NT2/D1 (cell line): ENCODE results near the gene PTPRO.
"Not testable (repeated sequence)": the region's sequence is repeated elsewhere in the genome, so short reads cannot be mapped to it uniquely, and the experiment has no call there.

Source experiments
- DNase-seq: peaks from one replicate; pipeline ENCODE4 v3.0.0-alpha.2; 2011; ENCODE audit warnings: low read depth, low spot score
- H3K27me3 ChIP-seq: 2 replicates; pipeline ENCODE4 v1.6.0; 2011; ENCODE audit warnings: mild to moderate bottlenecking; ENCODE audit not compliant: insufficient read length, insufficient read depth
- H3K36me3 ChIP-seq: 2 replicates; pipeline ENCODE4 v1.6.1; 2011; ENCODE audit warnings: mild to moderate bottlenecking, low read length, mixed read lengths; ENCODE audit not compliant: insufficient read depth, insufficient read length
- H3K4me1 ChIP-seq: 2 replicates; pipeline ENCODE4 v1.5.1; 2011; ENCODE audit not compliant: insufficient read depth, insufficient read length
- H3K4me3 ChIP-seq: 2 replicates; pipeline ENCODE4 v1.5.1; 2011; ENCODE audit warnings: low read depth; ENCODE audit not compliant: insufficient read length
- H3K9ac ChIP-seq: 2 replicates; pipeline ENCODE4 v1.6.0; 2011; ENCODE audit warnings: low read depth; ENCODE audit not compliant: insufficient read length
- H3K9me3 ChIP-seq: 2 replicates; pipeline ENCODE4 v1.5.1; 2011; ENCODE audit warnings: mild to moderate bottlenecking, low read length; ENCODE audit not compliant: insufficient read depth
- SUZ12 ChIP-seq: IDR thresholded peaks from 2 replicates; pipeline ENCODE4 v1.6.1; 2011; ENCODE audit not compliant: insufficient read length, insufficient read depth; ENCODE audit errors: extremely low read depth
- YY1 ChIP-seq: IDR thresholded peaks from 2 replicates; pipeline ENCODE4 v1.6.1; 2011; ENCODE audit not compliant: insufficient read length, insufficient read depth
- ZNF274 ChIP-seq: IDR thresholded peaks from 2 replicates; pipeline ENCODE4 v1.6.1; 2011; ENCODE audit warnings: mild to moderate bottlenecking, low read depth, low read length

PTPRO gene

GRCh38 chr12:15601210-15601800, 279.0 kb downstream of the PTPRO start:
- Histone ChIP-seq H3K36me3 (no peaks in the 10 kb centered on the region), H3K9me3 (no peaks in the 10 kb centered on the region), H3K4me3 (no peak overlapping the region), H3K9ac (no peak overlapping the region), H3K4me1 (no peaks in the 10 kb centered on the region), H3K27me3 (no peaks in the 10 kb centered on the region)
- no peak for DNase-seq
- no peak for TF ChIP-seq SUZ12
- no peak for TF ChIP-seq ZNF274
- TF ChIP-seq YY1: no peak

GRCh38 chr12:15602051-15602672, 279.9 kb downstream of the PTPRO start:
- Histone ChIP-seq H3K27me3 (no peaks in the 10 kb centered on the region), H3K4me3 (no peak overlapping the region), H3K9ac (no peak overlapping the region), H3K4me1 (no peaks in the 10 kb centered on the region), H3K9me3 (no peaks in the 10 kb centered on the region), H3K36me3 (no peaks in the 10 kb centered on the region)
- DNase-seq: no peak
- no peak for TF ChIP-seq YY1
- TF ChIP-seq ZNF274: no peak

- DNase-seq: no peak
- Histone ChIP-seq H3K27me3 (no peaks in the 10 kb centered on the region), H3K9me3 (no peaks in the 10 kb centered on the region), H3K4me1 (no peaks in the 10 kb centered on the region), H3K9ac (no peak overlapping the region), H3K36me3 (no peaks in the 10 kb centered on the region), H3K4me3 (no peak overlapping the region)
- TF ChIP-seq ZNF274 (no peak), YY1 (no peak), SUZ12 (no peak)
These were observed 281.3 kb downstream of the PTPRO start for GRCh38 chr12:15603474-15604085.

DNA sequence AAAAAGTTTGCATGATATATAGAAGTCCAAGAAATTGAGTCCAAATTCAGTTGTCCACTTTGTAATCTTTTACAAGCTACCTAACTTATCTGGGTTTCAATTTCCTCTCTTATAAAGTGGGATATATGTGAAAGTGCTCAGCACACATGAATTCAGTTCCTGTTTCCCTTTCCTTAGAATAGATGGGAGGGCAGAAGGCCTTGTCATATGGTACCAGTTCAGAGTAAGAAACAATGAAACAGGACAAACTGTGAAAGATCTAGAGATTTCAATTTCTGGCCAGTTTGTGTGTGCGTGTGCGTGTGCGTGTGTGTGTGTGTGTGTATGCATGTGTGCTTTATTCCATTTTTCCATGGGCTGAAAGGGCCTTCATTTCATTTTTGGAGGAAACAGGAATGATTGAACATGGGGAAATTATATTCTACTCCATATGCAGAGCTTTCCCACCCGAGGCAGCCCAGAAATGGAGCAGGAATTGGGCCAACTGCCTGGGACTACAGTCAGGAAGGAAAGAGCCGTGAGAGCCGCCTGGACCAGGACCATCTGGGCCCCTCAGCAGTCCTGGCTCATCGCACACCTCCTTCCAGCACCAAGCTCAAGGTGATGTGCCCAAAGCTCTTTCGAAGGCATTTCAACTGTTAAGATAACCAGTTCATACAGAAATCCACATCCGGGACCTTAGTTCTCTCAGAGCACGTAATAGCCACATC, 283.7 kb downstream of the PTPRO start:
- Histone ChIP-seq H3K4me3 (no peak overlapping the region), H3K4me1 (no peaks in the 10 kb centered on the region), H3K27me3 (no peaks in the 10 kb centered on the region), H3K36me3 (no peaks in the 10 kb centered on the region), H3K9ac (no peak overlapping the region), H3K9me3 (no peaks in the 10 kb centered on the region)
- TF ChIP-seq ZNF274 (no peak), SUZ12 (no peak), YY1 (no peak)
- DNase-seq: no peak

GRCh38 chr12:15608406-15608805, 286.1 kb downstream of the PTPRO start:
- no peaks in the 10 kb centered on the region for H3K36me3 ChIP-seq
- no peak for DNase-seq
- no peak overlapping the region for H3K9ac ChIP-seq
- no peaks in the 10 kb centered on the region for H3K27me3 ChIP-seq
- TF ChIP-seq YY1 (no peak), ZNF274 (no peak), SUZ12 (no peak)
- H3K9me3 ChIP-seq: no peaks in the 10 kb centered on the region
- no peak overlapping the region for H3K4me3 ChIP-seq
- no peaks in the 10 kb centered on the region for H3K4me1 ChIP-seq

- TF ChIP-seq YY1: no peak
- TF ChIP-seq SUZ12: no peak
- TF ChIP-seq ZNF274: no peak
- no peaks in the 10 kb centered on the region for H3K27me3 ChIP-seq
- no peaks in the 10 kb centered on the region for H3K9me3 ChIP-seq
- DNase-seq: no peak
- no peak overlapping the region for H3K9ac ChIP-seq
- no peaks in the 10 kb centered on the region for H3K36me3 ChIP-seq
- no peak overlapping the region for H3K4me3 ChIP-seq
- H3K4me1 ChIP-seq: no peaks in the 10 kb centered on the region
These were observed 286.6 kb downstream of the PTPRO start for GRCh38 chr12:15608941-15609340.

- H3K9ac ChIP-seq: no peak overlapping the region
- no peak for DNase-seq
- TF ChIP-seq YY1 (no peak), ZNF274 (no peak), SUZ12 (no peak)
- no peaks in the 10 kb centered on the region for H3K27me3 ChIP-seq
- no peaks in the 10 kb centered on the region for H3K36me3 ChIP-seq
- no peaks in the 10 kb centered on the region for H3K4me1 ChIP-seq
- H3K4me3 ChIP-seq: no peak overlapping the region
- H3K9me3 ChIP-seq: peaks cover 22% of the 10 kb centered on the region
These were observed 291.7 kb downstream of the PTPRO start for GRCh38 chr12:15613981-15614380.

GRCh38 chr12:15616495-15616894, 294.2 kb downstream of the PTPRO start:
- H3K4me3 ChIP-seq, H3K4me1 ChIP-seq, H3K27me3 ChIP-seq, H3K9ac ChIP-seq, H3K36me3 ChIP-seq, DNase-seq: not testable (repeated sequence)
- H3K9me3 ChIP-seq: peaks cover 22% of the 10 kb centered on the region
